Measurements from ENCODE around the gene GMEB1. TPM values are rescaled to one million over a fixed set of nuclear protein-coding genes. Genes with fewer than 3 reads are reported as not detected.

The GMEB1 gene
- total and polyA plus RNA-seq, 10 of the 15 experiments (the other 5 are each of a cell fraction or from before 2014, with no cell fraction given): 4.9 to 17.6 (median 9.4) TPM

- TF ChIP-seq MAX (IDR thresholded peaks at IDR 0.05; ENCODE audit: low read depth, low read length) (no peak), POU2F2 (IDR thresholded peaks at IDR 0.05; ENCODE audit: borderline replicate concordance, low read depth, low read length) (no peak), BMI1 (IDR thresholded peaks at IDR 0.05; ENCODE audit: borderline replicate concordance) (no peak), IKZF1 (conservative IDR thresholded peaks at IDR 0.05) (no peak), LARP7 (IDR thresholded peaks at IDR 0.05) (no peak), MEF2A (IDR thresholded peaks at IDR 0.05; ENCODE audit: insufficient read depth, low read depth, low read length) (no peak), KDM1A (IDR thresholded peaks at IDR 0.05; ENCODE audit: borderline replicate concordance) (no peak), BRCA1 (IDR thresholded peaks at IDR 0.05; ENCODE audit: low read depth, low read length) (no peak), PKNOX1 (IDR thresholded peaks at IDR 0.05) (no peak), IRF4 (IDR thresholded peaks at IDR 0.05; ENCODE audit: low read depth, low read length) (no peak), KLF5 (IDR thresholded peaks at IDR 0.05; ENCODE audit: partially characterized antibody) (no peak), PBX3 (IDR thresholded peaks at IDR 0.05; ENCODE audit: insufficient replicate concordance, low read depth, low read length) (no peak), EP300 (IDR thresholded peaks at IDR 0.05; ENCODE audit: borderline replicate concordance in 1 of 2, control insufficient read depth in 1 of 2, low read depth in 2 of 2, low read length in 2 of 2) (no peak), SMARCA5 (IDR thresholded peaks at IDR 0.05) (no peak), RELA (IDR thresholded peaks at IDR 0.05; ENCODE audit: borderline replicate concordance, partially characterized antibody) (no peak), RB1 (IDR thresholded peaks at IDR 0.05; ENCODE audit: borderline replicate concordance) (no peak), HDAC6 (IDR thresholded peaks at IDR 0.05; ENCODE audit: unreplicated experiment) (no peak)
Observed at GRCh38 chr1:28718166-28718565, 49.6 kb downstream of the GMEB1 start (continued).

Measured in GM12878 (cell line).